Endothelial cell of umbilical vein (primary cell): ENCODE measurements around the gene CTTNBP2NL. TPM values are rescaled to one million over a fixed set of nuclear protein-coding genes. Genes with fewer than 3 reads are reported as not detected.

ENCODE experiments used
- BruUV-seq: library from RNA; stranded (reverse); fragments of 400-500 nt; replicated peaks from 2 replicates; lab custom pipeline; 2021; lab: Mats Ljungman, UMichigan
- CTCF ChIA-PET: fragments of 300-600, 350-600 bp; sonication (Branson Sonifier 250); formaldehyde crosslinking; loops from one replicate; lab custom pipeline; 2021; ENCODE audit warnings: antibody characterized with exemption, inconsistent platforms; lab: Charles Lee
- POLR2A ChIA-PET: fragments of 300-600, 350-600 bp; sonication (Branson Sonifier 250); formaldehyde crosslinking; loops from one replicate; lab custom pipeline; 2021; ENCODE audit warnings: antibody characterized with exemption, inconsistent platforms; lab: Charles Lee
- DNase-seq: peaks from one replicate; pipeline ENCODE4 v3.0.0-alpha.2; 2011; ENCODE audit warnings: low read depth, low spot score
- FAIRE-seq: peaks from 2 replicates; lab custom pipeline; 2011; peaks lifted over from hg19 to GRCh38; lab: Jason Lieb, UNC
- H2AFZ ChIP-seq: 2 replicates; pipeline ENCODE4 v1.6.0; 2012; ENCODE audit warnings: low read depth, low read length, control low read depth, inconsistent platforms
- H3K27ac ChIP-seq: 2 replicates; pipeline ENCODE4 v1.5.1; 2011; ENCODE audit warnings: low read depth, mild to moderate bottlenecking, control low read depth, low read length, moderate library complexity; ENCODE audit not compliant: insufficient read depth
- H3K27me3 ChIP-seq, 2 experiments: 2 replicates each; pipeline versions ENCODE4 v1.6.0 to v1.6.1; 2011; ENCODE audit warnings: low read length in 2 of 2, mixed read lengths in 1 of 2; ENCODE audit not compliant: control insufficient read depth in 2 of 2, insufficient read depth in 2 of 2
- H3K36me3 ChIP-seq, 2 experiments: 2 replicates in 1 of 2; 3 replicates in 1 of 2; pipeline ENCODE4 v1.5.1; 2011; ENCODE audit warnings: low read length in 2 of 2, mild to moderate bottlenecking in 1 of 2, moderate library complexity in 1 of 2; ENCODE audit not compliant: control insufficient read depth in 2 of 2, insufficient read depth in 2 of 2; ENCODE audit errors: extremely low read depth in 1 of 2
- H3K4me1 ChIP-seq: 3 replicates; pipeline ENCODE4 v1.5.1; 2011; ENCODE audit warnings: mild to moderate bottlenecking, low read length; ENCODE audit not compliant: control insufficient read depth, insufficient read depth; ENCODE audit errors: extremely low read depth
- H3K4me2 ChIP-seq: 2 replicates; pipeline ENCODE4 v1.6.1; 2011; ENCODE audit warnings: low read length, control low read depth, mixed read lengths; ENCODE audit not compliant: insufficient read depth
- H3K4me3 ChIP-seq, 3 experiments: fragments of 200-600 bp in 1 of 3; sonication (generic), shearing (Covaris generic) in 1 of 3; replicated peaks in 1 of 3; 2 replicates each; pipeline ENCODE4 v1.5.1; 2011 to 2016; ENCODE audit warnings: control low read depth in 3 of 3, low read length in 3 of 3, mild to moderate bottlenecking in 2 of 3, inconsistent platforms in 1 of 3, low read depth in 1 of 3, moderate library complexity in 1 of 3; ENCODE audit not compliant: insufficient read depth in 1 of 3
- H3K79me2 ChIP-seq: 2 replicates; pipeline ENCODE4 v1.6.0; 2012; ENCODE audit warnings: low read length, inconsistent platforms; ENCODE audit not compliant: control insufficient read depth, insufficient read depth
- H3K9ac ChIP-seq: replicated peaks from 2 replicates; pipeline ENCODE3; 2011; ENCODE audit warnings: low read length, control low read depth; ENCODE audit not compliant: insufficient read depth; ENCODE audit errors: extremely low read depth
- H3K9me1 ChIP-seq: replicated peaks from 3 replicates; pipeline ENCODE4 v1.6.0; 2011; ENCODE audit warnings: mild to moderate bottlenecking, low read length; ENCODE audit not compliant: control insufficient read depth, insufficient read depth; ENCODE audit errors: extremely low read depth
- H3K9me3 ChIP-seq: replicated peaks from 2 replicates; pipeline ENCODE4 v1.5.1; 2012; ENCODE audit warnings: low read length, inconsistent platforms; ENCODE audit not compliant: control insufficient read depth, insufficient read depth
- H4K20me1 ChIP-seq: replicated peaks from 2 replicates; pipeline ENCODE3; 2011; ENCODE audit warnings: mild to moderate bottlenecking, low read length; ENCODE audit not compliant: control insufficient read depth, insufficient read depth; ENCODE audit errors: extremely low read depth
- EZH2 ChIP-seq: IDR thresholded peaks from 2 replicates; pipeline ENCODE4 v1.6.1; 2012; ENCODE audit warnings: borderline replicate concordance, low read depth, mild to moderate bottlenecking, moderate library complexity, low read length, inconsistent platforms; ENCODE audit not compliant: severe bottlenecking
- FOS ChIP-seq: IDR thresholded peaks from 2 replicates; pipeline ENCODE4 v1.6.1; 2011; ENCODE audit warnings: mild to moderate bottlenecking, low read length, moderate library complexity, borderline replicate concordance; ENCODE audit not compliant: insufficient read depth
- GATA2 ChIP-seq: IDR thresholded peaks from 2 replicates; pipeline ENCODE4 v1.7.0; 2011; ENCODE audit warnings: low read depth, mild to moderate bottlenecking, moderate library complexity, mixed read lengths, low read length; ENCODE audit not compliant: insufficient read length, insufficient read depth
- MYC ChIP-seq: IDR thresholded peaks from one replicate; pipeline ENCODE4 v1.6.1; 2011; ENCODE audit warnings: mild to moderate bottlenecking, low read depth, low read length
- POLR2AphosphoS5 ChIP-seq: IDR thresholded peaks from 2 replicates; pipeline ENCODE4 v1.6.1; 2012; ENCODE audit warnings: low read depth, mild to moderate bottlenecking, control low read depth, low read length, moderate library complexity; ENCODE audit not compliant: insufficient read depth
- dilution Hi-C: fragments of 300-500 bp; cut with MboI; formaldehyde crosslinking; loops from one replicate; pipeline ENCODE4 v1.15.0; 2019; ENCODE audit warnings: low sequenced_read_pairs; ENCODE audit not compliant: extremely low pct_ligation_motif_present
- intact Hi-C: fragments of 100-400 bp; cut with micrococcal nuclease; formaldehyde crosslinking; loops from one replicate; pipeline ENCODE4 v1.10.0; 2022
- polyA plus RNA-seq, 4 experiments: library from polyadenylated mRNA; depleted of rRNA in 3 of 4; stranded (reverse) in 3 of 4; unstranded in 1 of 4; fragments of >200 nt; gene quantifications; 2 replicates each; pipeline versions ENCODE4 v1.2.1 to v1.2.3, GENCODE V29; 2011 to 2012; ENCODE audit warnings: missing spikeins in 1 of 4
- total RNA-seq: library from RNA; stranded (reverse); gene quantifications from 2 replicates; pipeline ENCODE4 v1.2.3, GENCODE V29; 2021
- TF ChIP-seq, protein P1 (sequence below), 2 donors: IDR thresholded peaks; 1 replicate in 1 of 2; 2 replicates in 1 of 2; pipeline ENCODE4 v1.5.1; 2011; ENCODE audit warnings: low read length in 2 of 2, mild to moderate bottlenecking in 2 of 2, moderate library complexity in 2 of 2, control low read depth in 1 of 2, inconsistent platforms in 1 of 2, low read depth in 1 of 2; ENCODE audit not compliant: insufficient read depth in 1 of 2; ENCODE audit errors: extremely low read depth in 1 of 2

The CTTNBP2NL gene
- total and polyA plus RNA-seq, 2 donors (not counting 3 experiments of a cell fraction or from before 2014, with no cell fraction given), result 21.5 to 94.4 TPM

- BruUV-seq, result no TSS peak
- Histone ChIP-seq H3K27me3 (no peaks in the 10 kb centered on the region), H4K20me1 (no peaks in the 10 kb centered on the region), H3K9me3 (no peaks in the 10 kb centered on the region), H3K27ac (no peak overlapping the region), H3K9me1 (no peaks in the 10 kb centered on the region), H3K4me1 (no peaks in the 10 kb centered on the region), H3K9ac (no peak overlapping the region), H3K79me2 (no peaks in the 10 kb centered on the region), H3K4me3 (no peak overlapping the region), H2AFZ (no peak overlapping the region), H3K36me3 (no peaks in the 10 kb centered on the region), H3K4me2 (no peak overlapping the region)
- intact Hi-C loops, result no loop called here
- dilution Hi-C loops, result no loop called here
- DNase-seq, result no peak
- FAIRE-seq, result no peak
- POLR2A ChIA-PET, result no interaction called here
- TF ChIP-seq GATA2, result no peak
- TF ChIP-seq MYC, result no peak
- CTCF ChIA-PET, result no interaction called here
These were observed 100.3 kb downstream of the CTTNBP2NL start for GRCh38 chr1:112496290-112496689.

DNA sequence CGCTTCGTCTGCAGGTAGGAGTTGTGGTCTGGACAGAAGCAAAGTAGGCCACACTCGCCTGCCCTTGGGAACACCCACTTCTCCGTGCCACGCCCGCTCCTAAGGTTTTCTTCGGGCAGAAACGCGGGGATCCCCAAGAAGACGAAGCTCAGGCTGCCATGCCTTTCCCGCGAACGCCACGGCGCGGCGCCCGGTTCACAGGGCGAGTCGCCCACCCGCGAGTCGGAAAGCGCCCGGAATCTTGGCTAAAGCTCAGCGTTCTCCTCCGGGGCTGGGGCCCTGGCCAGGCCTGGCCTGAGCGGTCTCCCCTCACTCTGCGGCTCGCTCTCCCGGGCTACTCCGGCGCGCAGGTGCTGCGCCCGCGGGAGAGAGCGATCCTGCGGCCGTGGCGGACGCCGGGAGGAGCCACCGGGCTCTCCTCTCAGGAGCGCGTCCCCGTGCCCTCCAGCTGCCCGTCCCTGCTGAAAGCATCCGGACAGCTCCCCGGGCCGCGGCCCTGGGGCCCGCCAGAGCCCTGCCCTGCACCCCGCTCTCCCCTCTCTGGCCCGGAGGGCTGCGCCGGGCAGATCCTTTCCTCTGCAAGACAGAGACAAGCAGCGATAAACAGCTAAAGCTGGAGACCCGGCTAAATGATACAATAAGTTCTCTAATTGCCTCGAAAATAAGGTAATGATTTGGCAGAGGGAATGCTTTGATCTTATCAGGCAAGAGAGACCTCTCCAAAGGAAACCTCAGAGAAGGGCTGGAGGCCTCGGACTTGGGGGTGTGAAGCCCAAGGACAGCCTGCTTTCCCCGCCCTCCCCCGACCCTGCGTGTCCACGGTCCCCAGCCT is 106.0 kb downstream of the CTTNBP2NL start:
- peak; percentile 71 for DNase-seq
- POLR2A ChIA-PET, result interaction anchor here (1.0 kb wide), 1 partner anchor 108 kb away, joined by 3 read pairs; no protein-coding TSS in a partner anchor

More for the DNA sequence above, 106.0 kb downstream of the CTTNBP2NL start:
- no peak overlapping the region for H3K27ac ChIP-seq
- no peaks in the 10 kb centered on the region for H3K9me3 ChIP-seq
- dilution Hi-C loops, result no loop called here
- CTCF ChIA-PET, result interaction anchor here (0.6 to 2.6 kb wide), 60 partner anchors 10 to 302 kb away, joined by 3 to 110 read pairs (median 6); partner anchors contain the start of genes CAPZA1, MOV10, PPM1J and RHOC
- FAIRE-seq, result peak; percentile 83
- no TSS peak for BruUV-seq
- no peak overlapping the region for H3K9ac ChIP-seq
- peak overlapping the region; percentile 80 for H2AFZ ChIP-seq
- peaks cover 6% of the 10 kb centered on the region for H3K4me1 ChIP-seq
- intact Hi-C loops, result loop anchor here (1.0 to 5.0 kb wide), 5 partner anchors 90 to 205 kb away; partner anchors contain the start of genes MOV10 and RHOC
- H3K9me1 ChIP-seq, result no peaks in the 10 kb centered on the region
- H3K4me2 ChIP-seq, result peak overlapping the region; percentile 58
- no peaks in the 10 kb centered on the region for H4K20me1 ChIP-seq
- H3K4me3 ChIP-seq, result peak overlapping the region; percentile 9 to 46 (median 38)
- H3K36me3 ChIP-seq, result no peaks in the 10 kb centered on the region
- TF ChIP-seq, protein P1, sequence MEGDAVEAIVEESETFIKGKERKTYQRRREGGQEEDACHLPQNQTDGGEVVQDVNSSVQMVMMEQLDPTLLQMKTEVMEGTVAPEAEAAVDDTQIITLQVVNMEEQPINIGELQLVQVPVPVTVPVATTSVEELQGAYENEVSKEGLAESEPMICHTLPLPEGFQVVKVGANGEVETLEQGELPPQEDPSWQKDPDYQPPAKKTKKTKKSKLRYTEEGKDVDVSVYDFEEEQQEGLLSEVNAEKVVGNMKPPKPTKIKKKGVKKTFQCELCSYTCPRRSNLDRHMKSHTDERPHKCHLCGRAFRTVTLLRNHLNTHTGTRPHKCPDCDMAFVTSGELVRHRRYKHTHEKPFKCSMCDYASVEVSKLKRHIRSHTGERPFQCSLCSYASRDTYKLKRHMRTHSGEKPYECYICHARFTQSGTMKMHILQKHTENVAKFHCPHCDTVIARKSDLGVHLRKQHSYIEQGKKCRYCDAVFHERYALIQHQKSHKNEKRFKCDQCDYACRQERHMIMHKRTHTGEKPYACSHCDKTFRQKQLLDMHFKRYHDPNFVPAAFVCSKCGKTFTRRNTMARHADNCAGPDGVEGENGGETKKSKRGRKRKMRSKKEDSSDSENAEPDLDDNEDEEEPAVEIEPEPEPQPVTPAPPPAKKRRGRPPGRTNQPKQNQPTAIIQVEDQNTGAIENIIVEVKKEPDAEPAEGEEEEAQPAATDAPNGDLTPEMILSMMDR (IDR thresholded peaks at IDR 0.05; ENCODE audit: extremely low read depth in 1 of 2, insufficient read depth in 1 of 2, low read depth in 1 of 2, low read length in 2 of 2), result peak; percentile 69 to 90
- TF ChIP-seq POLR2AphosphoS5 (peak; percentile 15), FOS (no peak), GATA2 (no peak), EZH2 (no peak)
- no peaks in the 10 kb centered on the region for H3K79me2 ChIP-seq
- no peaks in the 10 kb centered on the region for H3K27me3 ChIP-seq
